HG03025 (cell line): ENCODE measurements around the gene SND1.

Experiments used
- ATAC-seq: cut with Tn5 transposase; IDR thresholded peaks from one replicate; pipeline ENCODE4 v1.9.1; 2021; ENCODE audit warnings: mild to moderate bottlenecking, moderate library complexity; ENCODE audit not compliant: unreplicated experiment, low FRiP score

The SND1 gene

DNA sequence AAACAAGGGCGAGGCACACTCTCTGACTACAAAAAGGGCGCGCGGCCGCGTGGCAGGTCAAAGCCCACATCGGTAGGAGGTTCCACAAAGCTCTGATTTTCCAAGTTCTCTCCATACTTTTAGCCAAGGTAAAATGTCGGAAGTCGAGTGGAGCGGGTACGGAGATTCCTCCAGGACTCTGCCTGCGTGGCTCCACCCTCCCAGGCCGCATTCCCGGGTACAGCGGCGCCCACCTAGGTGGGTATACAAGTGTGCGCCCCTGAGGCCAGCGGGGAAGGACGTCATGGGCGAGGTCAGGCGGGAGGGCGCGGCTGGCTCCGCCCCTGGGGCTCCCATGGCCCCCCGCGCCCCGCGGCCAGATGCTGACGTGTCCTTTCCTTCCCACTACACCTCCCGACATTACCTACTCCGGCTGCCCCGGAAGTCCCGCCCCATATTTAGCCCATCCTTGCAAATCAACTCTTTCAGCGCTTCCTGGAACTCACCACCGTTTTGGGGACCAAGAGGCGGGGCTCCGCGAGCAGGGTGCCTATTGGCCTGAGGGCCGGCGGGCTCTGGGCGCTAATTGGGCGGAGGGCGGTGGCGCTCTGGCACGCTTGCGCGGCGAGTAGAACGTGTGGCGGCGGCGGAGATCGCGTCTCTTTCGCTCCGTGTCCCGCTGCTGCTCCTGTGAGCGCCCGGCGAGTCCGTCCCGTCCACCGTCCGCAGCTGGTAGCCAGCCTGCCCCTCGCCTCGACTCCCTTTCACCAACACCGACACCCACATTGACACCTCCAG, at the start of gene SND1:
TSS of gene SND1 (plus strand) at position 639 of the 777 bp plus-strand sequence. CDS start 180 bp downstream, outside the sequence.
- ATAC-seq: peak; percentile 96

DNA sequence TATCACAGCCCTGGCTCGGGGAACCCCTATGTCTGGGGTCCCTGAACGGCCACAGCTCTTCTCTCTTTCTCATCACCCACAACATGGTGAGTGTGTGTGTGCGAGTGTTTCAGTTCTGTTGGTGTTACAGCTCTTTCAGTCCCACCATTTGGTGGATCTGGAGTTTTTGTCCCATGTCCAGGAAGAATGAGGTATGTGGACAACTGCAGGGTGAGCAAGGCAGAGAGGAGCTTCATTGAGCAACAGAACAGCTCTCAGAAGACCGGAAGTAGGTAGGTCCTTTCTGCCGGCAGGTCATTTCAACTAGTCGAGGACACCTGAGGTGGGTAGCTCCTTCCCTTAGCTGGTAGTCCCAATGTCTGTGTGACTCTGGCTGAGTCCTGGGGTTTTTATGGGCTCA, 43.5 kb upstream of the SND1 start:
- no peak for ATAC-seq

- ATAC-seq: no peak
Observed at GRCh38 chr7:127609297-127609696, 42.7 kb upstream of the SND1 start.

DNA sequence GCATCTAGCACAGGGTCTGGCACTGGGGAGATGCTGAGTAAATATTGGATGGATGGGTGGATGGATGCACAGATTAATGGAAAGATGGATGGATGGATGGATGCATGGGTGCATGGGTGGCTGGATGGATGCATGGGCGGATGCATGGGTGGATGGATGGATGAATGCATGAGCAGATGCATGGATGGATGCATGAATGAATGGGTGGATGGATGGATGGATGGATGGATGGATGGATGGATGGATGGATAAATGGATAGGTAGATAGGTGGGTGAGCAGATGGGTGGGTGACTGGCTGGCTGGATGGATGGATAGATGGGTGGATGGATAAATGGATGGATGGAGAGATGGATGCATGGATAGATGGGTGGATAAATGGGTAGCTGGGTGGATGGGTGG, 39.7 kb upstream of the SND1 start:
- no peak for ATAC-seq

DNA sequence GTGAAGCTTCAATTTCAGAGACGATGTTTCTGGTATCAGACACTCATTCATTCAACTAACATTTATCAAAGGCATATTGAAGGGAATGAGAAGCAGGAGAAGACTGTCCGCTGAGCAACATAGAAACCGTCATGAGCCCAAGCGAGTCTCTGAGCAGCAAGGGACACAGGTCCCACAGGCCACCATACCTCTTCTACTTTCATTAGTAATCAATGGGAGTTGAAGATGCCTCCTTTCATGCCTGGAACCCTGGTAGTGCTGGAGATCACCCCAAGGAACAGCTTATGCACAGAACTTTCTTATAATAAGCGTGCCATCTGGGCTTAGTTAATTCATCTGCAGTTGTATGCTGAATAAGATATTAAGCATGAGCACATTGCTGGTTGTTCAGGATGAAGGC, 35.3 kb upstream of the SND1 start:
- no peak for ATAC-seq

- no peak for ATAC-seq
Observed at GRCh38 chr7:127618042-127618441, 34.0 kb upstream of the SND1 start, which contains the start of gene PAX4. Gene PAX4, minus strand, starts transcription at chr7:127618142. Its CDS starts 2,214 bp downstream, at chr7:127615928.

GRCh38 chr7:127618775-127619174, 33.2 kb upstream of the SND1 start:
- no peak for ATAC-seq

DNA sequence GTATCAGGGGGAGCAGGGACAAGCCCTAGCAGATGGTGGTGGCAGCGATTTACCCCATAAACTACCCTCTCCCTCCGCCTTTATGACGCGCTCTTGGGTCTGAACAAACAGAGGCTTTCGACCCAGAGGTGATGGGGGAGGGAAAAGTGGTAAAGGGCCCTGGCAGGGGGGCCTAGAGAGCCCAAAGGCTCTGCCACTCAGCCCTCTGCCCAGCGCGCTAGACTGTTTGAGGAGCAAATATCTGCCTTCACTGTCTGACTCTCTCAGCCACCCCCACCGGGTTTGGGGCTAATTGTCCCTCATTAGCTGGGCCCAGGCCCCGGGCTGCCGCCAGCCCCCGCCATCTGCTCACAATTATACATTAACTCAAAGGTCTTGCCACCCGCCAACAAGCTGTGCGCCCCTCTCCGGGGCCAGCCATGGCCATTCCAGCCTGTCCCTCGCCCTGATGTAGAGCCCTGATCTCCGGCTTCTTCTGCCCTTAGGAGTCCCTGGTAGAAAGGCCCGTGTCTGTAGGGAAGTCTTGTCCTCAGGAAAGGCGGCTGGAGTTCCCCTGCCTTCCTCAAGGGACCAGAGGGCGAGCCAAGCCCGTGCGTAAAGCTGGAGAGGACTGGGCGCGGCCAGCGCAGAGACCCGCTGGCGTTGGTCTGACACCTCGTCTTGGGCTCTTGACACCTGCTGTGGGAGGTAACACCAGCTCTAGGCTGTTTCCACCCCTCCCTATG, 32.2 kb upstream of the SND1 start:
- ATAC-seq: no peak

DNA sequence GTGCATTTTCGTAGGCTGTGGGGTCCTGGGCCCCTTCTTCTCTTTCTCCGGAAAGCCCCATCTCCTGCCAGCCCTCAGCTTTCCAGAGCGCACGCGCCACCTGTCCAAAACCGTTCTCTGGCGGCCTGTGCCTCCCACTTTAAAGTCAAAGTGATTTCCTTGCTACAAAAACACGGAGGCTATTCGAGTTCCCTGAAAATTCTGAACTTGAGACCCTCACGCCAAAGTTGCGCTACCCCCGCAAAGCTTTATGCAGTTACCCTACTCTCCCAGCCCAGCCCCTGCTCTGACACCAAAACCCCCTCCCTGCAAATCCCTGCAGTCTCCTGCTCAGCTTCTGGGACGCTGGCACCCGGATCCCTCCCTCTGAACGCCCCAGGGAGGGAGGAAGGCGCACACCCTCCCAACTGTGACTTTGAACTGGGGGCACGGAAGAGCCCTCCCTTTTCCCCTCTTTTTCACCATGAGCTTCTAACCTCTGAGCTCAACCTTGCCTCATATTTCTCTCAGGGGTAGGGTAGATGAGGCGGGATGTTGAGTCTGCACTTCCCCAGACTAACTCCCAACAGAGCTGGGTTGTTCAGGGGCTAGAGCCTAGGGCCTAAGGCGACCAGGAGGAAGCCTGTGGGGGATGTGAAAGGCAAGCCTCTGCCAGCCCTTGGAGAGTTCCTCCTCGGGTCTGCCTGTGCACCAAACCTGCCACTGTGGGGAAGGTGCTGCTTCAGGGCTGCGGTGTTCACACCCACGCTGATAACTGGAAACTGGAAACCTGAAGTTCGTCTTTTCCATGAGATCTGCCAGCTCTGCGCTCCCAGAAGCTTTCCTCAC, 31.4 kb upstream of the SND1 start:
- no peak for ATAC-seq

- no peak for ATAC-seq
Observed at GRCh38 chr7:127625331-127625730, 26.7 kb upstream of the SND1 start.

DNA sequence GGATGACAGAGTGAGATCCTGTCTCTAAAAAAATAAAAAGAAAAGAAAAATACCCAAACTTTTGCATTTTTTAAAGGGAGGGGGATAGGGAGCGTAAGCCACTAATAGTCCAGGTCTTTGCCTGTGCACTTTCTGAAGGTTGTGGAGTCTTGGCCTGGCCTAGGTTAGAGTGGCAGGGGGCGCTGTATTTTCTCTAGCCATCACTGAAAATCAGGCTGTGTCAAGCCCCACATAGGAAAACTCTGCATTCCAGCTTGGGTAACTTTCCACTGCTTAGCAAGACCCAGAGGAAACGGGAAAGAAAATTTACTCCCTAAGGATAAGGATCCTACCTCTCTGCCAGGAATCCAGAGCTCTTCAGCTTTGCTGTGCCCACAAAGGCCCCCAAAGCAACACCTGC, 23.5 kb upstream of the SND1 start:
- no peak for ATAC-seq

DNA sequence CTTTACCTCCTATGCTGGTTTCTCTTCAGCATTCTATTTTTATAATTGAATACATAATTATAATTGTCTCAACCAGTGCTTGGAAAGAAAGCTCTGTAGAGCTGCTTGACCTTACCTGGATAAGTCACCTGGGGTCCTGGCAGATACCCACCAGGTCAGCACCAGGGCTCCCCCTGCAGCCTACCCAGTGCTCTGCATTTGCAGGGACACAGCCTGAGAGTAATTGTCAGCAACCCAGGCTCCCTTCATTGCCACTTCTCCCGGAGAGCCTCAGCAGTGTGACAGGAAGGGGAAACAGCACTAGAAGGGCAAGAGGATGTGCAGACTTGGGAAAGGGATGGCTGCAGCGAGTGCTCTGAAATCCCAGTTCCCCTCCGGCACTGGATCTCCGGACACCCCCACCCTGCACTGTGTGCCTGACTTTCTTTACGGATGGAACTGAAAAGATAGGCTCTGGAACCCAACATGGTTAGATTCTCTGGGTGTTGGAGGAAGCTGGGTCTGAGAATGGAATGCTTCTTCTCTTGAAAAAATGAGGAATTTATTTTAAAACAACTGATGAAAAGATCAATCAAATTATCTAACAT, 22.6 kb upstream of the SND1 start:
- no peak for ATAC-seq

- no peak for ATAC-seq
Observed at GRCh38 chr7:127632276-127632910, 19.6 kb upstream of the SND1 start.

GRCh38 chr7:127635659-127636285, 16.2 kb upstream of the SND1 start:
- ATAC-seq: no peak

DNA sequence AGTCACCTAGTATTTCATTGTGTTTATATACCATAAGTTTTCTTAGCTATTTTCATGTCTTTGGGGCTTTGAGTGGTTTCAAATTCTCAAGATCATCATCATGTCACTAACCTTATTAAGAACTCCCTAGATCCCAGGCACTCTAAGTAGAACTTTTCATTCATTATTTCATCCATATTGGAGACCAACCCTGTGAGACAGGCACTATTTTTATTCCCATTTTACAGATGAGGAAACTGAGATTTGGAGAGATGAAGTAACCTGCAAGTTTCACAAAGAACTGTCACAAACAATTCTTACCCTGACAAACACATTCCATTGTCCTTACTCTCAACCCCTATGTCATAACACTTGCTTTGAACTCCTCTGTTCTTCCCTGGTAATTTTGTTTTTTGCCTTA, 13.8 kb upstream of the SND1 start:
- no peak for ATAC-seq

DNA sequence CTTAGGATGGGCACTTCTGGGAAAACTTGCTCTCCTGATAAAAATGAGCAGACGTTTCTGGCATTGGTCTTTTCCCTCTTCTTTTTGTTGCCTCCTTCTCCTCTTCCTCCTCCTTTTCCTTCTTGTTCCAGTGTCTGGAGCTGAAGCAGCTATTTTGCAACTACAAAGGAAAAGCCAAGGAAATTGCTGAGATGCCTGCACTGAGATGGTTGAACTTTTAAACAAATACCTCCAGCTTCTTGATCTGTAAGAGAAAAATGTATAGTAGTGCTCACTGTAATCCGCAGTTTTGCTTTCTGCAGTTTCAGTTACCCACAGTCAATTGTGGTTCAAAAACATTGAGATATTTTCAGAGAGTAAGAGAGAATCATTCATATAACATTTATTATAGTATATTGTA, 7.5 kb upstream of the SND1 start:
- no peak for ATAC-seq

DNA sequence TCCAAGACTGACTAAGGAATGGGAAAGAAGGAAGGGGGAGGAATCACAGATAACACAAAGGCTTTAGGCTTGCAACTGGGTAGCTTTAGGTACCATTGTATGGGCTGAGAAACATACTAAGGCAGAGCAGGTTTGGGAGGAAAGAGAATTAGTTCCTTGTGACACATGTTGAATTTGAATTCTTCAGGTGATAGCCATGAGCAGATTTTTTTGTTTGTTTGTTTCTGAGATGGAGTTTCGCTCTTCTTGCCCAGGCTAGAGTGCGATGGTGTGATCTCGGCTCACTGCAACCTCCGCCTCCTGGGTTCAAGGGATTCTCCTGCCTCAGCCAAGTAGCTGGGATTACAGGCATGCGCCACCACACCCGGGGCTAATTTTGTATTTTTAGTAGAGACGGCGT, 4.4 kb upstream of the SND1 start:
- ATAC-seq: no peak

DNA sequence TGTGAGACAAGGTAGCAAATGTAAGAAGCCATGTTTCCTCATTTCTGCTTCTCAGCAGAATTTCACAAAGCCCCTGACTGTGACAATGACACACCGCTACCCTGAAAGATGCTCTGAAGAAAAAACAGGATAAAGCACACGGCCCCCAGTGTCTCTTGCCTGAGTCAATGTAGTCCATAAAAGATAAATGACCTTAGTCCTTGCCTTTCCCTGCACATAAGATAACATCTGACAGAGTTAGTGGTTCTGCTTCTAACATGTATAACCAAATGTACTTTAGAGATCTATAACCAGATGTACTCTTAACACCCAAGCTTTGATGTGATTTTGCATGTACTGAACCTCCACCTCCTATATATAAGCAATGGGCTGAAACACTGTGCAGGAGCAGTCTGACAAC, 3.0 kb upstream of the SND1 start:
- no peak for ATAC-seq

GRCh38 chr7:127650847-127651555, 993 bp upstream of the SND1 start:
- ATAC-seq: peak; percentile 0
